Hypothalamus (tissue), 51 donors: Measurements from ENCODE around the gene MLN.
"Not testable (repeated sequence)": the region's sequence is repeated elsewhere in the genome, so short reads cannot be mapped to it uniquely, and the experiment has no call there.

ENCODE experiments used
- DNase-seq, 51 donors: peaks; one replicate each; lab custom pipeline; 2025; lab: John Stamatoyannopoulos, UW

MLN gene

GRCh38 chr6:33836806-33837469 is 33.1 kb upstream of the MLN start:
- no peak for DNase-seq

GRCh38 chr6:33834401-33835392 is 30.9 kb upstream of the MLN start:
- DNase-seq = no peak

- DNase-seq = no peak
These were observed 29.8 kb upstream of the MLN start for GRCh38 chr6:33833599-33833998.

GRCh38 chr6:33832831-33833230 is 29.0 kb upstream of the MLN start:
- not testable (repeated sequence) for DNase-seq

GRCh38 chr6:33831725-33832124 is 27.9 kb upstream of the MLN start:
- DNase-seq = not testable (repeated sequence)

GRCh38 chr6:33830635-33831240 is 26.9 kb upstream of the MLN start:
- no peak for DNase-seq

GRCh38 chr6:33828764-33829731 is 25.2 kb upstream of the MLN start:
- DNase-seq = no peak

- no peak for DNase-seq
These were observed 24.6 kb upstream of the MLN start for GRCh38 chr6:33828452-33828763.

- DNase-seq = no peak
These were observed 24.0 kb upstream of the MLN start for GRCh38 chr6:33827546-33828451.

- no peak for DNase-seq
These were observed 22.7 kb upstream of the MLN start for GRCh38 chr6:33826537-33826936.

- no peak for DNase-seq
These were observed 20.8 kb upstream of the MLN start for GRCh38 chr6:33824461-33825154.

GRCh38 chr6:33823806-33824205 is 20.0 kb upstream of the MLN start:
- DNase-seq = no peak

GRCh38 chr6:33822575-33823395 is 19.0 kb upstream of the MLN start:
- no peak for DNase-seq

- DNase-seq = no peak
These were observed 17.1 kb upstream of the MLN start for GRCh38 chr6:33820784-33821520.

- DNase-seq = no peak
These were observed 16.4 kb upstream of the MLN start for GRCh38 chr6:33820243-33820642.

- no peak for DNase-seq
These were observed 15.2 kb upstream of the MLN start for GRCh38 chr6:33819021-33819420.

GRCh38 chr6:33818293-33818692 is 14.5 kb upstream of the MLN start:
- DNase-seq = no peak
